ENCODE measurements around the gene GALNTL6.

- TF ChIP-seq CTCF (IDR thresholded peaks at IDR 0.05) (no peak), POLR2A (IDR thresholded peaks at IDR 0.05) (no peak)
Measured at GRCh38 chr4:172844556-172844955, 1031.4 kb downstream of the GALNTL6 start.

Data from stomach (tissue), 4 donors.